GM19455 (cell line): Measurements from ENCODE around the gene LEMD1.
"Not testable (repeated sequence)": the region's sequence is repeated elsewhere in the genome, so short reads cannot be mapped to it uniquely, and the experiment has no call there.

Source experiments
- ATAC-seq: cut with Tn5 transposase; IDR thresholded peaks from one replicate; pipeline ENCODE4 v1.9.1; 2021; ENCODE audit not compliant: unreplicated experiment

The LEMD1 gene

GRCh38 chr1:205447457-205448341 is 25.8 kb upstream of the LEMD1 start:
- no peak for ATAC-seq

GRCh38 chr1:205446828-205447227 is 25.0 kb upstream of the LEMD1 start:
- ATAC-seq = no peak

- no peak for ATAC-seq
Observed at GRCh38 chr1:205445646-205445935, 23.7 kb upstream of the LEMD1 start.

- no peak for ATAC-seq
Observed at GRCh38 chr1:205444931-205445645, 23.2 kb upstream of the LEMD1 start.

- no peak for ATAC-seq
Observed at GRCh38 chr1:205444300-205444930, 22.6 kb upstream of the LEMD1 start.

GRCh38 chr1:205443585-205444299 is 21.9 kb upstream of the LEMD1 start:
- no peak for ATAC-seq

GRCh38 chr1:205442051-205442725 is 20.3 kb upstream of the LEMD1 start:
- no peak for ATAC-seq

GRCh38 chr1:205441716-205442050 is 19.8 kb upstream of the LEMD1 start:
- no peak for ATAC-seq

GRCh38 chr1:205441318-205441633 is 19.4 kb upstream of the LEMD1 start:
- no peak for ATAC-seq

GRCh38 chr1:205440476-205441317 is 18.8 kb upstream of the LEMD1 start:
- ATAC-seq = peak; percentile 58

- ATAC-seq = no peak
Observed at GRCh38 chr1:205440121-205440475, 18.2 kb upstream of the LEMD1 start.

- ATAC-seq = no peak
Observed at GRCh38 chr1:205438213-205439158, 16.6 kb upstream of the LEMD1 start.

GRCh38 chr1:205437570-205437969 is 15.7 kb upstream of the LEMD1 start:
- no peak for ATAC-seq

GRCh38 chr1:205436776-205437410 is 15.0 kb upstream of the LEMD1 start:
- no peak for ATAC-seq

GRCh38 chr1:205435578-205436573 is 14.0 kb upstream of the LEMD1 start:
- ATAC-seq = no peak

GRCh38 chr1:205434738-205435137 is 12.9 kb upstream of the LEMD1 start:
- ATAC-seq = no peak

GRCh38 chr1:205432692-205433091 is 10.8 kb upstream of the LEMD1 start:
- not testable (repeated sequence) for ATAC-seq
